Esophagus squamous epithelium (tissue), 4 donors: ENCODE results near the gene FAM181A.

Source experiments
- CTCF ChIP-seq, 6 experiments: fragments of 450-650 bp in 4 of 6; fragments of 200-600 bp in 2 of 6; sonication (generic) in 2 of 6; IDR thresholded peaks; one replicate each; pipeline ENCODE4 v1.5.1; 2016 to 2019; ENCODE audit warnings: antibody characterized with exemption in 6 of 6, mild to moderate bottlenecking in 4 of 6, moderate library complexity in 4 of 6
- POLR2A ChIP-seq, 4 donors: fragments of 450-650 bp; IDR thresholded peaks; one replicate each; pipeline ENCODE4 v1.6.1; 2017; ENCODE audit warnings: antibody characterized with exemption in 4 of 4, mild to moderate bottlenecking in 4 of 4, moderate library complexity in 3 of 4

- TF ChIP-seq POLR2A (IDR thresholded peaks at IDR 0.05) (no peak), CTCF (IDR thresholded peaks at IDR 0.05) (no peak)
Observed at GRCh38 chr14:93909429-93910128, 17.6 kb upstream of the FAM181A start.
